CD4-positive, alpha-beta T cell treated with Interleukin-6 at 100 ng/mL for 8 hours (primary cell): Measurements from ENCODE around the gene TECPR1.
A peak's percentile ranks its signal among the peaks of the same experiment; 100 is the strongest.

Source experiments
- DNase-seq: peaks from one replicate; pipeline ENCODE4 v3.0.0-alpha.2; 2020; ENCODE audit warnings: mixed read lengths, low spot score

TECPR1 gene

GRCh38 chr7:98189559-98189958, 62.5 kb downstream of the TECPR1 start:
- no peak for DNase-seq

- DNase-seq = no peak
Observed at GRCh38 chr7:98187138-98187502, 64.9 kb downstream of the TECPR1 start.

GRCh38 chr7:98186452-98187137, 65.4 kb downstream of the TECPR1 start:
- DNase-seq = no peak

GRCh38 chr7:98185101-98185500, 66.9 kb downstream of the TECPR1 start:
- DNase-seq = no peak

- DNase-seq = no peak
Observed at GRCh38 chr7:98180751-98181150, 71.3 kb downstream of the TECPR1 start.

GRCh38 chr7:98178762-98179490, 73.1 kb downstream of the TECPR1 start:
- DNase-seq = no peak

- DNase-seq = no peak
Observed at GRCh38 chr7:98178321-98178720, 73.7 kb downstream of the TECPR1 start.

- no peak for DNase-seq
Observed at GRCh38 chr7:98177553-98177952, 74.5 kb downstream of the TECPR1 start.

GRCh38 chr7:98175260-98175940, 76.6 kb downstream of the TECPR1 start:
- DNase-seq = no peak

GRCh38 chr7:98174334-98175259, 77.4 kb downstream of the TECPR1 start:
- no peak for DNase-seq

- no peak for DNase-seq
Observed at GRCh38 chr7:98171449-98171848, 80.6 kb downstream of the TECPR1 start.

GRCh38 chr7:98170966-98171365, 81.1 kb downstream of the TECPR1 start:
- no peak for DNase-seq

GRCh38 chr7:98168904-98169621, 83.0 kb downstream of the TECPR1 start:
- DNase-seq = no peak

GRCh38 chr7:98168181-98168903, 83.7 kb downstream of the TECPR1 start:
- peak; percentile 74 for DNase-seq

- no peak for DNase-seq
Observed at GRCh38 chr7:98167653-98168052, 84.4 kb downstream of the TECPR1 start.

GRCh38 chr7:98166668-98166970, 85.4 kb downstream of the TECPR1 start:
- DNase-seq = no peak

GRCh38 chr7:98165827-98166667, 86.0 kb downstream of the TECPR1 start:
- DNase-seq = peak; percentile 36
